CD14-positive monocyte (primary cell): Measurements from ENCODE around the gene SCPEP1. TPM values are rescaled to one million over a fixed set of nuclear protein-coding genes. Genes with fewer than 3 reads are reported as not detected.

Experiments
- DNase-seq, 3 donors: peaks; one replicate each; pipeline ENCODE4 v3.0.0-alpha.2; 2011 to 2022
- H2AFZ ChIP-seq: 2 replicates; pipeline ENCODE4 v1.6.0; 2012; ENCODE audit warnings: mild to moderate bottlenecking, low read depth, low read length, inconsistent platforms; ENCODE audit not compliant: insufficient read depth, poor library complexity, severe bottlenecking
- H3K27ac ChIP-seq, 2 donors: 1 replicate in 1 of 2; 2 replicates in 1 of 2; pipeline ENCODE4 v1.5.1; 2012 to 2013; ENCODE audit warnings: low read length in 2 of 2, control low read depth in 1 of 2, inconsistent platforms in 1 of 2, low read depth in 1 of 2, mild to moderate bottlenecking in 1 of 2
- H3K27me3 ChIP-seq, 2 donors: one replicate each; pipeline versions ENCODE4 v1.6.0 to v1.6.1; 2011 to 2013; ENCODE audit warnings: low read length in 2 of 2; ENCODE audit not compliant: control insufficient read depth in 2 of 2, insufficient read depth in 2 of 2
- H3K36me3 ChIP-seq, 2 donors: replicated peaks in 1 of 2; 1 replicate in 1 of 2; 2 replicates in 1 of 2; pipeline versions ENCODE4 v1.5.1 to v1.6.1; 2012 to 2013; ENCODE audit warnings: low read length in 2 of 2, control low read depth in 1 of 2, inconsistent platforms in 1 of 2, mild to moderate bottlenecking in 1 of 2; ENCODE audit not compliant: insufficient read depth in 2 of 2, control insufficient read depth in 1 of 2
- H3K4me1 ChIP-seq, 2 donors: 1 replicate in 1 of 2; 2 replicates in 1 of 2; pipeline versions ENCODE4 v1.5.1 to v1.6.1; 2012 to 2013; ENCODE audit warnings: low read length in 2 of 2, control low read depth in 1 of 2, inconsistent platforms in 1 of 2, mild to moderate bottlenecking in 1 of 2, moderate library complexity in 1 of 2; ENCODE audit not compliant: insufficient read depth in 2 of 2, control insufficient read depth in 1 of 2
- H3K4me2 ChIP-seq: replicated peaks from 2 replicates; pipeline ENCODE3; 2012; ENCODE audit warnings: low read length, moderate library complexity, mild to moderate bottlenecking; ENCODE audit not compliant: poor library complexity, severe bottlenecking; ENCODE audit errors: extremely low read depth
- H3K4me3 ChIP-seq, 3 experiments: fragments of 200-600 bp in 1 of 3; sonication (generic) in 1 of 3; replicated peaks in 1 of 3; 1 replicate in 2 of 3; 2 replicates in 1 of 3; pipeline ENCODE4 v1.5.1; 2011 to 2013; ENCODE audit warnings: low read length in 3 of 3, mild to moderate bottlenecking in 3 of 3, control low read depth in 2 of 3, low read depth in 2 of 3, inconsistent platforms in 1 of 3, moderate library complexity in 1 of 3
- H3K79me2 ChIP-seq: 2 replicates; pipeline ENCODE4 v1.6.0; 2012; ENCODE audit warnings: mild to moderate bottlenecking, control low read depth, inconsistent platforms, low read length, moderate library complexity; ENCODE audit not compliant: insufficient read depth
- H3K9ac ChIP-seq: 2 replicates; pipeline ENCODE4 v1.6.0; 2017; ENCODE audit warnings: low read length, mild to moderate bottlenecking; ENCODE audit not compliant: insufficient read depth, poor library complexity, severe bottlenecking
- H3K9me3 ChIP-seq, 2 donors: replicated peaks in 1 of 2; 1 replicate in 1 of 2; 2 replicates in 1 of 2; pipeline versions ENCODE4 v1.5.1 to v1.6.1; 2012 to 2013; ENCODE audit warnings: low read length in 2 of 2, control low read depth in 1 of 2; ENCODE audit not compliant: control insufficient read depth in 1 of 2, insufficient read depth in 1 of 2
- H4K20me1 ChIP-seq: 2 replicates; pipeline ENCODE4 v1.6.0; 2012; ENCODE audit warnings: mild to moderate bottlenecking, low read length, control low read depth, moderate library complexity; ENCODE audit not compliant: insufficient read depth
- H3K27ac Mint-ChIP-seq, 7 donors: one replicate each; pipeline ENCODE4 v1.8.0; 2020; ENCODE audit warnings: mild to moderate bottlenecking in 7 of 7, mixed read lengths in 7 of 7, moderate library complexity in 6 of 7, inconsistent platforms in 2 of 7
- H3K27me3 Mint-ChIP-seq, 3 donors: one replicate each; pipeline ENCODE4 v1.8.0; 2021 to 2022; ENCODE audit warnings: low read depth in 3 of 3, mild to moderate bottlenecking in 3 of 3, mixed read lengths in 3 of 3, moderate library complexity in 3 of 3, inconsistent platforms in 1 of 3
- H3K36me3 Mint-ChIP-seq, 2 donors: one replicate each; pipeline ENCODE4 v1.8.0; 2020; ENCODE audit warnings: mixed read lengths in 2 of 2, inconsistent platforms in 1 of 2, mild to moderate bottlenecking in 1 of 2
- H3K4me1 Mint-ChIP-seq: one replicate; pipeline ENCODE4 v1.8.0; 2020; ENCODE audit warnings: mild to moderate bottlenecking, mixed read lengths
- H3K4me3 Mint-ChIP-seq, 2 donors: one replicate each; pipeline ENCODE4 v1.8.0; 2020; ENCODE audit warnings: mild to moderate bottlenecking in 2 of 2, mixed read lengths in 2 of 2, moderate library complexity in 1 of 2
- H3K9me3 Mint-ChIP-seq, 7 donors: one replicate each; pipeline ENCODE4 v1.8.0; 2020 to 2022; ENCODE audit warnings: mixed read lengths in 7 of 7, mild to moderate bottlenecking in 6 of 7, moderate library complexity in 6 of 7, inconsistent platforms in 2 of 7
- CTCF ChIP-seq: fragments of 200-600 bp; IDR thresholded peaks from one replicate; pipeline ENCODE4 v1.8.0; 2022; ENCODE audit warnings: antibody characterized with exemption, mild to moderate bottlenecking
- WGBS: methylation state at CpG from one replicate; pipeline ENCODE4 v1.1.5; 2013; ENCODE audit warnings: missing lambda C conversion rate; ENCODE audit not compliant: insufficient coverage; 5-methylcytosine and 5-hydroxymethylcytosine counted together
- intact Hi-C, 2 donors: fragments of 100-400 bp; cut with micrococcal nuclease; formaldehyde crosslinking; loops; one replicate each; pipeline versions ENCODE4 v1.15.0 to v1.15.1; 2023
- polyA plus RNA-seq, 3 donors: library from polyadenylated mRNA; depleted of rRNA in 1 of 3; unstranded in 2 of 3; stranded (reverse) in 1 of 3; fragments of 300-500 nt in 2 of 3; fragments of >200 nt in 1 of 3; fragmentation: Illumina TruSeq in 2 of 3; gene quantifications; 1 replicate in 2 of 3; 2 replicates in 1 of 3; pipeline ENCODE4 v1.2.3, GENCODE V29; 2012 to 2021

Gene SCPEP1
- polyA plus RNA-seq, 3 donors, result 373 to 451 (median 426) TPM

- no peaks in the 10 kb centered on the region for H3K79me2 ChIP-seq
- DNase-seq, result no peak
- H3K9me3 Mint-ChIP-seq, result peaks cover 10 to 40% (median 25%) of the 10 kb centered on the region in 7 donors
- no peaks in the 10 kb centered on the region for H3K4me1 Mint-ChIP-seq
- H3K27ac Mint-ChIP-seq, result no peak overlapping the region
- no peak for TF ChIP-seq CTCF
- no peak overlapping the region for H3K4me2 ChIP-seq
- H3K27ac ChIP-seq, result no peak overlapping the region
- H3K4me1 ChIP-seq, result no peaks in the 10 kb centered on the region
- no CpG with 5 or more reads among the region's 1 CpG for WGBS
- peaks cover 1 to 7% (median 7%) of the 10 kb centered on the region in 3 donors for H3K27me3 Mint-ChIP-seq
- no peaks in the 10 kb centered on the region for H3K36me3 ChIP-seq
- intact Hi-C loops, result no loop called here
- no peaks in the 10 kb centered on the region for H4K20me1 ChIP-seq
- no peaks in the 10 kb centered on the region for H3K27me3 ChIP-seq
- no peak overlapping the region for H3K4me3 Mint-ChIP-seq
- H2AFZ ChIP-seq, result no peak overlapping the region
- H3K36me3 Mint-ChIP-seq, result no peaks in the 10 kb centered on the region
- H3K9ac ChIP-seq, result no peak overlapping the region
- peaks cover 10 to 11% of the 10 kb centered on the region in 2 donors for H3K9me3 ChIP-seq
- no peak overlapping the region for H3K4me3 ChIP-seq
These were observed 47.9 kb downstream of the SCPEP1 start for GRCh38 chr17:57025876-57026275.

DNA sequence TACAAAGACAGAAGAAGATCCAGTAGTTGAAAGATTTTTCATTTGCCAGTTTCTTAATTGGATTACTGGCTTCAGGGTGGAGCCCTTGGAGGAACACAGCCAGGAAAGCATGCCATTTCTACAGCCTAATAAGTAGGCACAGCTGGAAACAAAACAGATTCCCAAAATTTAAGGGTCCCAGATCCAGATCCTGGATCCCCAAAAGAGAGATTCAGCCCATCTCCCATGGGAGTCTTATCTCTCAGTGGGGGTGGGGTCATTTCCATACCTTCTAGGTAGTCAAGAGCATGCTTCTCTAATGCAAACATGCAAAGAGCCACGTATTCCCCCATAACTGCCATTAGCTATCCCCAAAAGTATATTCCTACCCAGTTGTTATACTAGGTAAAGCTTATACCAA, 49.9 kb downstream of the SCPEP1 start:
- Histone ChIP-seq H3K4me1 (no peaks in the 10 kb centered on the region), H3K27ac (no peak overlapping the region), H3K27me3 (no peaks in the 10 kb centered on the region), H3K4me2 (no peak overlapping the region), H3K4me3 (no peak overlapping the region), H3K9ac (no peak overlapping the region), H3K9me3 (peaks cover 10 to 11% of the 10 kb centered on the region in 2 donors), H2AFZ (no peak overlapping the region), H3K79me2 (no peaks in the 10 kb centered on the region), H3K36me3 (no peaks in the 10 kb centered on the region), H4K20me1 (no peaks in the 10 kb centered on the region)
- Mint-ChIP-seq H3K4me3 (no peak overlapping the region), H3K4me1 (no peaks in the 10 kb centered on the region), H3K27me3 (peaks cover 0 to 11% (median 7%) of the 10 kb centered on the region in 3 donors), H3K27ac (no peak overlapping the region), H3K36me3 (no peaks in the 10 kb centered on the region), H3K9me3 (peaks cover 10 to 40% (median 25%) of the 10 kb centered on the region in 7 donors)
- DNase-seq, result no peak
- TF ChIP-seq CTCF, result no peak
- intact Hi-C loops, result no loop called here
- no CpG with 5 or more reads among the region's 1 CpG for WGBS
